GM23248 (cell line): ENCODE results near the gene P4HA3.

Source experiments
- EZH2 ChIP-seq: fragments of 200-600 bp; sonication (generic); IDR thresholded peaks from 2 replicates; pipeline ENCODE4 v1.6.1; 2018; ENCODE audit warnings: antibody characterized with exemption, mild to moderate bottlenecking; ENCODE audit not compliant: insufficient read depth, poor library complexity, severe bottlenecking
- EZH2phosphoT487 ChIP-seq: fragments of 200-600 bp; sonication (generic); IDR thresholded peaks from 2 replicates; pipeline ENCODE4 v1.6.1; 2018; ENCODE audit warnings: antibody characterized with exemption, moderate library complexity, mild to moderate bottlenecking, low read depth; ENCODE audit not compliant: insufficient read depth

GRCh38 chr11:74237541-74237940 is 73.9 kb downstream of the P4HA3 start:
- TF ChIP-seq EZH2 (no peak), EZH2phosphoT487 (no peak)
